ENCODE data around the gene STAM.
"Not testable (repeated sequence)": the region's sequence is repeated elsewhere in the genome, so short reads cannot be mapped to it uniquely, and the experiment has no call there.

STAM gene

DNA sequence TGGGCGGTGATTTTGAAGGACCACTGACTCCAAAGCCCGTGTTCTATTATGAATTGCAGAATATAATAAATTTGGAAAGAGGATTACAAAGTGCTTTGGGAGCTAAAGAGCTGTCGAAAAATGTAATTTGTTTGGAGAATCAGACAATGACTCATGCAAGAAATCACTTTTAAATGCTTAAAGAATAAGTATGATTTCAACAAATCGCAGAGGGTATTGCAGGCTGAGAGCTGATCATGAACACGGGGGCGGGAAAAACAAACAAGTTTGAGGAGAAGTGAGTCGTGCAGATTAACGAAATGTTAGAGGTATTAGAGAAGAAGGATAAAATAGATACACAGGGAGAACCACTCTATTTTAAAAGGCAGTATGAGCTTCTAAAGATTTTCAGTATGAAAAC, 21.9 kb upstream of the STAM start:
- H3K4me3 ChIP-seq (ENCODE audit: low read length) = no peak overlapping the region
- no peaks in the 10 kb centered on the region for H3K36me3 ChIP-seq (ENCODE audit: control insufficient read depth, insufficient read depth, low read length, severe bottlenecking)
- H3K27me3 ChIP-seq (replicated peaks; ENCODE audit: control insufficient read depth, insufficient read depth, low read length) = no peaks in the 10 kb centered on the region
- peak; percentile 7 for DNase-seq (ENCODE audit: low read depth)
- H3K4me1 ChIP-seq (ENCODE audit: control insufficient read depth, insufficient read depth, low read length) = no peaks in the 10 kb centered on the region
- H3K9me3 ChIP-seq (ENCODE audit: control insufficient read depth, low read length) = peaks cover 4% of the 10 kb centered on the region
- no peak overlapping the region for H3K9ac ChIP-seq (ENCODE audit: low read length)

DNA sequence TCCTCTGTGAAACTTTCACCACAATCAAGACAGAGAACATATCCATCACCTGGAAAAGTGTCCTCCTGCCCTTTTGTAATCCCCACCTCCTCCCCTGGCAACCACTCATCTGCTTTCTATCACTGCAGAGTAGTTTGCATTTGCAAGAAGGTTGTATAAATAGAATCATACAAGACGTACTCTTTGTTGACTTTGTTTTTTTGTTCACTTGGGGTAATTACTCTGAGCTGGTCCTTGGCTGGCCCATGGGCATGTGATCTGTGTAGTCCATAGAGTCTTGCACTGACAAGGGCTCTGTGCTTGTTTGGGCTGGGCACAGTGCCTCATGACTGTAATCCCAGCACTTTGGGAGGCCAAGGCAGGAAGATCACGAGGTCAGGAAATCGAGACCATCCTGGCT, 19.0 kb upstream of the STAM start:
- H3K4me3 ChIP-seq (ENCODE audit: low read length) = no peak overlapping the region
- no peaks in the 10 kb centered on the region for H3K27me3 ChIP-seq (replicated peaks; ENCODE audit: control insufficient read depth, insufficient read depth, low read length)
- H3K36me3 ChIP-seq (ENCODE audit: control insufficient read depth, insufficient read depth, low read length, severe bottlenecking) = no peaks in the 10 kb centered on the region
- peaks cover 4% of the 10 kb centered on the region for H3K9me3 ChIP-seq (ENCODE audit: control insufficient read depth, low read length)
- H3K4me1 ChIP-seq (ENCODE audit: control insufficient read depth, insufficient read depth, low read length) = no peaks in the 10 kb centered on the region
- H3K9ac ChIP-seq (ENCODE audit: low read length) = no peak overlapping the region
- DNase-seq (ENCODE audit: low read depth) = no peak

DNA sequence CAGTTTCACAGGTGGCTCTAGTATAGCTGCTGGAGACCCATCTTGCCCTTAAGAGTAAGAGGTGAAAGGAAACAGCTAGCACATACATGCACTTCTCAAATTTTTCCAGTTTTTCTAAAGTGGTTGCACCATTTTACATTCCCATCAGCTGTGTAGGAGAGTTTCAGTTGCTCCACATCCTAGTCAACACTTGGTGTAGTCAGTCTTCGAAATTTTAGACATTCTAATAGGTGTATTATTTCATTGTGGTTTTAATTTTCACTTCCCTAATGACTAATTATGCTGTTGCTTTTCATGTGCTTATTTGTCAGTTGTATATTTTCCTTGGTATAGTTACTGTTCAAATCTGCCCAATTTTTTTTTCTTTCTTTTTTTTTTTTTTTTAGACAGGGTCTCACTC, 17.3 kb upstream of the STAM start:
- H3K36me3 ChIP-seq (ENCODE audit: control insufficient read depth, insufficient read depth, low read length, severe bottlenecking) = no peaks in the 10 kb centered on the region
- DNase-seq (ENCODE audit: low read depth) = no peak
- H3K9me3 ChIP-seq (ENCODE audit: control insufficient read depth, low read length) = peaks cover 4% of the 10 kb centered on the region
- H3K4me3 ChIP-seq (ENCODE audit: low read length) = no peak overlapping the region
- H3K27me3 ChIP-seq (replicated peaks; ENCODE audit: control insufficient read depth, insufficient read depth, low read length) = no peaks in the 10 kb centered on the region
- no peak overlapping the region for H3K9ac ChIP-seq (ENCODE audit: low read length)
- no peaks in the 10 kb centered on the region for H3K4me1 ChIP-seq (ENCODE audit: control insufficient read depth, insufficient read depth, low read length)

DNA sequence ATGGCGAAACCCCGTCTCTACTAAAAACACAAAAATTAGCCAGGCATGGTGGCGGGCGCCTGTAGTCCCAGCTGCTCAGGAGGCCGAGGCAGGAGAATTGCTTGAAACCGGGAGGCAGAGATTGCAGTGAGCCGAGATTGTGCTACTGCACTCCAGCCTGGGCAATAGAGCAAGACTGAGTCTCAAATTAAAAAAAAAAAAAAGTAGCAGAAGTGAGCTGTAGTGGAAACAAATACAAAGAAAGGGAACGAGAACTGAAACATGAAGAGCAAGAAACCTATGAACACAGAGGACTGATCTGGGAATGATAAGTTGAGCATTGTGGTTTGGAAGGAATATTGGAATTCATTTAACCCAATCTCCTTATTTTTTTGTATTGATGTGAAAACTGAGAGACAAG, 11.4 kb upstream of the STAM start:
- not testable (repeated sequence) for H3K36me3 ChIP-seq (ENCODE audit: control insufficient read depth, insufficient read depth, low read length, severe bottlenecking); DNase-seq (ENCODE audit: low read depth); H3K4me1 ChIP-seq (ENCODE audit: control insufficient read depth, insufficient read depth, low read length); H3K27me3 ChIP-seq (replicated peaks; ENCODE audit: control insufficient read depth, insufficient read depth, low read length); H3K9ac ChIP-seq (ENCODE audit: low read length); H3K4me3 ChIP-seq (ENCODE audit: low read length); H3K9me3 ChIP-seq (ENCODE audit: control insufficient read depth, low read length)

DNA sequence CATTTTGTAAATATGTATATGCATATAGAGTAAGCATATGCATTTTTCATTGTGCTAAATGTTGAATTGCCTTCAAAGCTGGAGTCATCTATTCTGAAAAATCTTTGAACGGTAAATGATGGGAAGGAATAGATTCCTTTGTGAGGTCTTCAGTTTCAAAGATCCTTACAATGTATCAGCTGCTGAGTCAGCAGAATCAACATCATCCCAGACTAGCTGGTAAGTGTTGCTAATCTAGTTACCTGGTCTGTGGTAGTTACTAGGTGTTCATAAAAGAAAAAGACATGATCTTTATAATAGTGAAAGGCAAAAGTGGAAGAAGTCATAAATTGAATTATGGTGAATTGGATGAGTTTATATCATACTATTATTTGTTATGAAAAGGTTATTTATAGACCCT, 10.6 kb upstream of the STAM start:
- no peak for DNase-seq (ENCODE audit: low read depth)
- no peaks in the 10 kb centered on the region for H3K27me3 ChIP-seq (replicated peaks; ENCODE audit: control insufficient read depth, insufficient read depth, low read length)
- no peaks in the 10 kb centered on the region for H3K9me3 ChIP-seq (ENCODE audit: control insufficient read depth, low read length)
- no peaks in the 10 kb centered on the region for H3K36me3 ChIP-seq (ENCODE audit: control insufficient read depth, insufficient read depth, low read length, severe bottlenecking)
- no peak overlapping the region for H3K9ac ChIP-seq (ENCODE audit: low read length)
- no peaks in the 10 kb centered on the region for H3K4me1 ChIP-seq (ENCODE audit: control insufficient read depth, insufficient read depth, low read length)
- H3K4me3 ChIP-seq (ENCODE audit: low read length) = no peak overlapping the region

DNA sequence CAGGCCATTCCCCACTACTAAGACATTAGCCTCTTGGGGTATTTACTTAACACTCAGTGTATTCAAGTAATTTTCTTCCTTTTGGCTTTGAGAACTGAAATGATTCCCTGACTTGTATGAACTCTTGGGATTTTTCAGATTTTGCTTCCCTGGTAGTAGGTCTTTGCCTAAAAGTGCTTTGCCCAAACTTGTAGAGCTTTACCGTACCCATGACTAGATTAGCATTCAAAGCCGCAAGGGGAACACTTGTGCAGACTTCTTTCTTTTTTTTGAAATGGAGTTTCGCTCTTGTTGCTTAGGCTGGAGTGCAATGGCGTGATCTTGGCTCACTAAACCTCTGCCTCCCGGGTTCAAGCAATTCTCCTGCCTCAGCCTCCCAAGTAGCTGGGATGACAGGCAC, 6.1 kb upstream of the STAM start:
- DNase-seq (ENCODE audit: low read depth) = no peak
- H3K27me3 ChIP-seq (replicated peaks; ENCODE audit: control insufficient read depth, insufficient read depth, low read length) = no peaks in the 10 kb centered on the region
- H3K9me3 ChIP-seq (ENCODE audit: control insufficient read depth, low read length) = peaks cover 3% of the 10 kb centered on the region
- H3K9ac ChIP-seq (ENCODE audit: low read length) = no peak overlapping the region
- no peak overlapping the region for H3K4me3 ChIP-seq (ENCODE audit: low read length)
- no peaks in the 10 kb centered on the region for H3K36me3 ChIP-seq (ENCODE audit: control insufficient read depth, insufficient read depth, low read length, severe bottlenecking)
- H3K4me1 ChIP-seq (ENCODE audit: control insufficient read depth, insufficient read depth, low read length) = peaks cover 5% of the 10 kb centered on the region

DNA sequence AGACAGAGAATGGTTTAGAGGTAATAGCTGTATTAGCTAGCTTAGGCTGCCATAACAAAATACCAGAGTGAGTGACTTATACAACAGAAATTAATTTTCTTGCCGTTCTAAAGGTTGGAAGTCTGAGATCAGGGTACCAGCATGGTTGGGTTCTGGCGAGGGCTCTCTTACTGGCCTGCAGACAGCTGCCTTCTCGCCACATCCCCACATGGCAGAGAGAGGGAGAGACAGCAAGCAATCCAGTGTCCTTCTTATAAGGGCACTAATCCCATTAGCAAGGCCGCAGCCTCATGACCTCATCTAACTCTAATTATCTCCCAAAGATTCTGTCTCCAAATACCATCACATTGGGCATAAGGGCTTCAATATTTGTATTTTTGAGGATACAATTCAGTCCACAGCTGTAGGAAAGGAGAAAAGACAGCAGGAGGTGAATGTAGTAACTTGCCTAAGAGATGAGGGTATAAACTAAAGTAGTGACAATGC, 3.6 kb upstream of the STAM start:
- no peaks in the 10 kb centered on the region for H3K27me3 ChIP-seq (replicated peaks; ENCODE audit: control insufficient read depth, insufficient read depth, low read length)
- H3K4me3 ChIP-seq (ENCODE audit: low read length) = no peak overlapping the region
- DNase-seq (ENCODE audit: low read depth) = no peak
- H3K9ac ChIP-seq (ENCODE audit: low read length) = no peak overlapping the region
- H3K4me1 ChIP-seq (ENCODE audit: control insufficient read depth, insufficient read depth, low read length) = peaks cover 12% of the 10 kb centered on the region
- no peaks in the 10 kb centered on the region for H3K36me3 ChIP-seq (ENCODE audit: control insufficient read depth, insufficient read depth, low read length, severe bottlenecking)
- peaks cover 3% of the 10 kb centered on the region for H3K9me3 ChIP-seq (ENCODE audit: control insufficient read depth, low read length)

DNA sequence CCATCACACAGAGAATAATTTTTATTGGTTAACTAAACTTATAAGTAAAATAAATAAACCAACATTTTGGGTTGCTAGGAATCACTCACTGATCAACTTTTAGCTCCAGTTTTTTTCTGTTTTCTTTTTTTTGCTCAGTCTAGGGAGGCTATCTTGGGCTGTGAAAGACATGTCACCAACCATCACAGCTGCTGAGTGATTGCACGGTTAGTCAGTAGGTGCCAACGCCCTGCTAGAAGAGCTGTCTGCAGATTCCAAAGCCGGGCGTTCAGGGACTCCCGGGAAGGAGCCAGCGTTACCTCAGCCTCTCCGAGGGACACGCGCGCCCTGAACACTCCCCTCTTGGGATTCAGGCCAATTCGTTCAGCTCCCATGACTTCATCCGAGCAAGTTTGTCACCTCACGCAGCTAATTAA, 604 bp upstream of the STAM start:
- Histone ChIP-seq H3K4me1 (ENCODE audit: control insufficient read depth, insufficient read depth, low read length) (peaks cover 25% of the 10 kb centered on the region), H3K36me3 (ENCODE audit: control insufficient read depth, insufficient read depth, low read length, severe bottlenecking) (no peaks in the 10 kb centered on the region), H3K27me3 (replicated peaks; ENCODE audit: control insufficient read depth, insufficient read depth, low read length) (no peaks in the 10 kb centered on the region), H3K9me3 (ENCODE audit: control insufficient read depth, low read length) (peaks cover 3% of the 10 kb centered on the region), H3K9ac (ENCODE audit: low read length) (peak overlapping the region; percentile 95), H3K4me3 (ENCODE audit: low read length) (peak overlapping the region; percentile 95)
- DNase-seq (ENCODE audit: low read depth) = peak; percentile 93

DNA sequence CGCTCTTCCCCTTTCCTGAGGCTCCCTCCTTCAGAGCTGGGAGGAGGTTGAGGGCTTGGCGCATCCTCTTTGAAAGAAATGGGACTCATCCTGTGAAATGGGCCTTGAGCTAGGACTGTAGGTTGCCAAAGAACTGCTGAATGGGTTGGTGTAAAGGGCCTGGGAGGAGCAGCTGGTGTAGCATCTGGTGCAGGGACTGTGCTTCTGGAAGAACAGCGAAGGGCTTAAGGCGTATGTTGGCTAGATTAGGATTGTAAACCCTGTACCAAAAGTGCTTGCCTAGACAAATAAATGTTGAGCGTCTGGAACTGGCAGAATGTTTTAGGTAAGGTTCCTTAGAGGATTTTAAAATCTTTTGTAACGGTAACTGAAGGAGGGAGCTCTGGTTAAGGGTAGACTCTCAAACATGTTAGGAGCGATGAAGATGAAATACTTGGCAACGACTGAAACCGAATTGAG, 563 bp downstream of the STAM start:
- H3K4me3 ChIP-seq (ENCODE audit: low read length) = peak overlapping the region; percentile 95
- H3K27me3 ChIP-seq (replicated peaks; ENCODE audit: control insufficient read depth, insufficient read depth, low read length) = no peaks in the 10 kb centered on the region
- no peak for DNase-seq (ENCODE audit: low read depth)
- peaks cover 25% of the 10 kb centered on the region for H3K4me1 ChIP-seq (ENCODE audit: control insufficient read depth, insufficient read depth, low read length)
- H3K9me3 ChIP-seq (ENCODE audit: control insufficient read depth, low read length) = peaks cover 3% of the 10 kb centered on the region
- no peaks in the 10 kb centered on the region for H3K36me3 ChIP-seq (ENCODE audit: control insufficient read depth, insufficient read depth, low read length, severe bottlenecking)
- H3K9ac ChIP-seq (ENCODE audit: low read length) = peak overlapping the region; percentile 95

DNA sequence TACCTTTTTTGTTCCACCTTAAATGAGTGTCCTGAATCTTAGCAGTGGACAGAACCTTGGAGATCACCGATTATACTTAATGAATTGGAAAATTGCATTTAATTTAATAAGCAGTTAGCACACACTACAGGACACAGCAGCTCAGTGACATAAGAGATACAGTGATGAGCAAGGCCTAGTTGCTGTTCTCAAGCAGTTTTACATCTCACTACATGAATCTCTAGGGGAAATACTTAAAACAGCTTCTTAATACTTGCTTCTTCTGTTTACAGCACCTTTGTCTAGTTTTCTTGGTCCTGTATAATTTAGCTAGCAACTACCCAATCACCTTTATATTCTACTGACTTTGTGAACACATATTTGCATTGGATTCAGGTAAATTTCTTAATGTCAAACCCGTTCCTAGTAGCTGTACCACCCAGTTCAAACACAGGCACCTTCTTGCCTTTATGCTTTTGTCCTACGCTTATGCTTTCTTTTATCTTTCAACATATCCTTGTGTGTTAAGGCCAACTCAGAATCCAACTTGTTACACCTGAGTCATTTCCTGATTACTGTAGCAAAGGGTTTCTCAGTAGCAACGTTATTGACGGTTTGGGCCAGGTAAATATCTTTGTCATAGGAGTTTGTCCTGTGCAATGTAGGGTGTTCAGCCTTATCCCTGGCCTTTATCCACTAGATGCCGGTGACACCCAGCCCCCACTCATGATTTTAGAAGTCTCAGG, 1.8 kb downstream of the STAM start:
- peak overlapping the region; percentile 95 for H3K9ac ChIP-seq (ENCODE audit: low read length)
- H3K4me3 ChIP-seq (ENCODE audit: low read length) = peak overlapping the region; percentile 95
- H3K27me3 ChIP-seq (replicated peaks; ENCODE audit: control insufficient read depth, insufficient read depth, low read length) = no peaks in the 10 kb centered on the region
- no peaks in the 10 kb centered on the region for H3K9me3 ChIP-seq (ENCODE audit: control insufficient read depth, low read length)
- H3K4me1 ChIP-seq (ENCODE audit: control insufficient read depth, insufficient read depth, low read length) = peaks cover 29% of the 10 kb centered on the region
- no peaks in the 10 kb centered on the region for H3K36me3 ChIP-seq (ENCODE audit: control insufficient read depth, insufficient read depth, low read length, severe bottlenecking)
- no peak for DNase-seq (ENCODE audit: low read depth)

DNA sequence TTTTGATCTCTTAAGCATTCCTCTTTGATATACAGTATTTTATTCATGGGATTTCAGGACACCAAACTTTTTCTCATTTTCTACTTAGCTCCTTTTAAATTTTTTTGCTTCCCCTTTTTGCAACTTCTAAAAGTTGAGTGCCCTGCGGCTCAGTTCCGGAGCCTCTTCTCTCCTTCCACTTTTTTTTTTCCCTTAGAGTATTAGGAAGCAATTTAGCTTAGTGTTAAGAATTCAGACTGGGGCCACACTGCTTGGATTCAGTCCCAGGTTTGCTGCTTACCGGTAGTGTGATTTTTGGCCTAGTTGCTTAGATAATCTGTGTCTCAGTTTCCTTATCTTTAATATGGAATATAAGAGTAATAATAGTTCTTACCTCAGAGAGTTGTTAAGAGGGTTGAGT, 3.4 kb downstream of the STAM start:
- H3K9ac ChIP-seq (ENCODE audit: low read length) = no peak overlapping the region
- H3K4me3 ChIP-seq (ENCODE audit: low read length) = no peak overlapping the region
- no peak for DNase-seq (ENCODE audit: low read depth)
- no peaks in the 10 kb centered on the region for H3K27me3 ChIP-seq (replicated peaks; ENCODE audit: control insufficient read depth, insufficient read depth, low read length)
- H3K36me3 ChIP-seq (ENCODE audit: control insufficient read depth, insufficient read depth, low read length, severe bottlenecking) = no peaks in the 10 kb centered on the region
- no peaks in the 10 kb centered on the region for H3K9me3 ChIP-seq (ENCODE audit: control insufficient read depth, low read length)
- H3K4me1 ChIP-seq (ENCODE audit: control insufficient read depth, insufficient read depth, low read length) = peaks cover 42% of the 10 kb centered on the region
